SJCRH30 (cell line): ENCODE measurements around the gene GPC6. TPM values are rescaled to one million over a fixed set of nuclear protein-coding genes. Genes with fewer than 3 reads are reported as not detected.
"Not testable (repeated sequence)": the region's sequence is repeated elsewhere in the genome, so short reads cannot be mapped to it uniquely, and the experiment has no call there.

Source experiments
- DNase-seq, 2 experiments: peaks; one replicate each; pipeline ENCODE4 v3.0.0-alpha.2; 2015 to 2020
- H3K27ac ChIP-seq: fragments of 250-450 bp; sonication (Bioruptor Pico); 2 replicates; pipeline ENCODE4 v1.5.1; 2020; ENCODE audit warnings: mild to moderate bottlenecking, moderate library complexity
- H3K27me3 ChIP-seq: fragments of 250-450 bp; sonication (Bioruptor Pico); 2 replicates; pipeline ENCODE4 v1.5.1; 2020; ENCODE audit warnings: mild to moderate bottlenecking, moderate library complexity
- H3K36me3 ChIP-seq: fragments of 250-450 bp; sonication (Bioruptor Pico); 2 replicates; pipeline ENCODE4 v1.5.1; 2020; ENCODE audit warnings: mild to moderate bottlenecking, moderate library complexity
- H3K4me1 ChIP-seq: fragments of 250-450 bp; sonication (Bioruptor Pico); 2 replicates; pipeline ENCODE4 v1.5.1; 2020; ENCODE audit warnings: mild to moderate bottlenecking, moderate library complexity
- H3K4me3 ChIP-seq: fragments of 250-450 bp; sonication (Bioruptor Pico); 2 replicates; pipeline ENCODE4 v1.5.1; 2020; ENCODE audit warnings: mild to moderate bottlenecking, moderate library complexity
- H3K9me3 ChIP-seq: fragments of 250-450 bp; sonication (Bioruptor Pico); replicated peaks from 2 replicates; pipeline ENCODE4 v1.5.1; 2020; ENCODE audit warnings: mild to moderate bottlenecking, moderate library complexity
- total RNA-seq: library from RNA; depleted of rRNA; stranded (reverse); fragments of >200 nt; shearing (Covaris generic); gene quantifications from 2 replicates; pipeline ENCODE4 v1.2.3, GENCODE V29; 2014

The GPC6 gene
- total RNA-seq, 1 experiment from 2014 or later: 21.1 TPM

DNA sequence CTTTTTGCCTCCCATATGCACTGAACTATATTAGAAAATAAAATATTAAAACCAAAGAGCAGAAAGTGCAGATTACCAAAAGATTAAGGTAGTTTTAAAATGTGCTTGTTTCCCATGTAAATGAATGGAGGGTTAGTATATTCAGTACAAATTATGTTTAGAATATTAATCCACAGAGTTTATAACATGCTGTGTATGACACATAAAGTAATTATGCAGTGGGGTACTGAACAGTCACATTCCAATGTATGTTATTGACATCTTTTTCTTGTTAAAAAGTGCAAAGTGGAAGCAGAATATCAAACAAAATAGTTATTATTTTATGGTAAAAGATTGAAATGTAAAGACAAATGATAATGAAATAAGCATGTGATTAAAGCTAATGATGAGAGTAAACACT, 79.3 kb downstream of the GPC6 start:
- no peak for DNase-seq
- no peaks in the 10 kb centered on the region for H3K27me3 ChIP-seq
- H3K4me1 ChIP-seq: no peaks in the 10 kb centered on the region
- no peaks in the 10 kb centered on the region for H3K9me3 ChIP-seq
- no peak overlapping the region for H3K4me3 ChIP-seq
- H3K27ac ChIP-seq: no peak overlapping the region
- H3K36me3 ChIP-seq: no peaks in the 10 kb centered on the region

DNA sequence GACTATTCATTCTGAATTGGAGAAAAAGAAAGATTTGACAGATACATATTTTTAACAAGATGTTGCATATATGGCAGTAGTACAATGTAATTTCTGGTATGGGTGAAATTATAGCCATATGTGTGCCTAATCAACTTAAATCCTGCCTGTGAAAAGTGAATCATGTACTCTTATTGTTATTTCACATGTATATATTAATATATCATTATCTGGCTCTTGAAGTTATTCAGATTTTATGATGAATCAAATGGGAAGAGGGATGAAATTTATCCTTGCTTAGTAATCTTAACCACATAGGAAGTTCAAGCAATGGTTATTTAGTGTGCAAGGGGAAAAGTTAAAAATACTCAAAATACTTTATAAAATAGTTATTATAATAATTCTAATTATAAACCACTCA, 80.5 kb downstream of the GPC6 start:
- no peak for DNase-seq
- Histone ChIP-seq H3K36me3 (no peaks in the 10 kb centered on the region), H3K27me3 (no peaks in the 10 kb centered on the region), H3K4me1 (no peaks in the 10 kb centered on the region), H3K27ac (no peak overlapping the region), H3K4me3 (no peak overlapping the region), H3K9me3 (no peaks in the 10 kb centered on the region)

DNA sequence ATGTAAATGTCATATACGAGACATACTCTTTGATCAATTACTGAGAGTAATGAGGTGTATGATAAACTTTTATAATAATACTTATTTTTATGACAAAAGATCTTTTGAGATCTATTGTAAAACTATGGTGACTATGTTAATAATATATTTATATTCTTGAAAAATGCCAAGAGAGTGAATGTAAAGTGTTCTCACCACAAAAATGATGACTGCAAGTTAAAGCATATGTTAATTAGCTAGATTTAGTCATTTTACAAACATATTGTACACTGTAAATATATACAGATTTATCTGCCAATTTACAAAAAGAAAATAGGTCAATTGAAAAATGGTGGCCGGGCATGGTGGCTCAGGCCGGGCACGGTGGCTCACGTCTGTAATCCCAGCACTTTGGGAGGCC, 81.0 kb downstream of the GPC6 start:
- DNase-seq: no peak
- no peaks in the 10 kb centered on the region for H3K4me1 ChIP-seq
- no peaks in the 10 kb centered on the region for H3K36me3 ChIP-seq
- no peak overlapping the region for H3K4me3 ChIP-seq
- no peaks in the 10 kb centered on the region for H3K27me3 ChIP-seq
- no peaks in the 10 kb centered on the region for H3K9me3 ChIP-seq
- no peak overlapping the region for H3K27ac ChIP-seq

DNA sequence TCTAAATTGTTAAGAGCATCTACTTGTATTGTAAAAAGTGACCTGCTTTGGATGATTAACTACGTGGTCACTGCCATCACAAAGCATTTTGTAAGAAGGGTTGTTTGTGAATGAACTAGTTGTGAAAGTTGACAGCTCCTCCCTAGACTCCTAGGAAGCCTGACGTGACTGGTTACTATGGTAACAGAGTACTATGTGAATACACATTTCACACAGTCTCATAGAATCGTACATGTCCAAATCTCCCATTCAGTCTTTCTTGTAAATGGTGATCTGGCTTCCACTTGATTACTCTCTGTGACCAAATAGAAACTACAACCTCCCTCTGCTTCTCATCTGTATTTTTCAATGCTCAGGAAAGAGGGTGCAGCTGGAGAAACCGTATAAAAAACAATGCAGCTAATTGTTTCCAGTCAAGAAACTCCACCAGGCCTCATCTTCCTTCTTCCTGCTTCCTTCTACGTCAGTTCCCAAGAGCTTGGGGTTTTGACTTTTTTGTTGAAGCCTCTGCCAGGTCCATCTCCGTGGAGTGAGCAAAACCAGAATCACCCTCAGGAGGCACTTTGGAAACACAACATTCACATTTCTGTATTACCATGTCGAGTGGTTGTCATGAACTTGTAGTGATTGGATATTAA, 83.4 kb downstream of the GPC6 start:
- Histone ChIP-seq H3K4me3 (no peak overlapping the region), H3K27me3 (no peaks in the 10 kb centered on the region), H3K4me1 (no peaks in the 10 kb centered on the region), H3K36me3 (0 out of 2 replicates have a peak, but pooled peaks cover 2% of the 10 kb centered on the region), H3K27ac (no peak overlapping the region), H3K9me3 (no peaks in the 10 kb centered on the region)
- no peak for DNase-seq

DNA sequence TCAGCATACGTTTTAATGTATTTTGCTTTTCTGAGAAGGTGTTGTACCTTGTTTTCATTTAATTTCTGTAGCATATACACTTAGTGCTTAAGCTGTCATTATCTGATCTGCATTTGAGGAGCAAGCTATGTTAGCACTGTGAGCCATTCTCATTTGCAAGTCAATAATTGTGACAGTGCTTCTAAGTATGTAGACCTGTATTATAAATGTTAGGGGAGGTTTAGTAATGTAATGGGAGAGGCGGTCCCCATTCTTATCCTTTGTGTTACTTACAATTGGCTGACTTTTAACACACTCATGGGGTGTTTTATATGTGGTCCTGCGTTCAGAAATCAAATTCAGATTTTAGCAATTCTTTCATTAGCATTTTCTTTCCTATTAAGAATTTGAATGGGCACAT, 90.2 kb downstream of the GPC6 start:
- no peaks in the 10 kb centered on the region for H3K4me1 ChIP-seq
- H3K27me3 ChIP-seq: no peaks in the 10 kb centered on the region
- H3K27ac ChIP-seq: no peak overlapping the region
- 0 out of 2 replicates have a peak, but pooled peaks cover 2% of the 10 kb centered on the region for H3K36me3 ChIP-seq
- H3K9me3 ChIP-seq: no peaks in the 10 kb centered on the region
- no peak overlapping the region for H3K4me3 ChIP-seq
- no peak for DNase-seq

DNA sequence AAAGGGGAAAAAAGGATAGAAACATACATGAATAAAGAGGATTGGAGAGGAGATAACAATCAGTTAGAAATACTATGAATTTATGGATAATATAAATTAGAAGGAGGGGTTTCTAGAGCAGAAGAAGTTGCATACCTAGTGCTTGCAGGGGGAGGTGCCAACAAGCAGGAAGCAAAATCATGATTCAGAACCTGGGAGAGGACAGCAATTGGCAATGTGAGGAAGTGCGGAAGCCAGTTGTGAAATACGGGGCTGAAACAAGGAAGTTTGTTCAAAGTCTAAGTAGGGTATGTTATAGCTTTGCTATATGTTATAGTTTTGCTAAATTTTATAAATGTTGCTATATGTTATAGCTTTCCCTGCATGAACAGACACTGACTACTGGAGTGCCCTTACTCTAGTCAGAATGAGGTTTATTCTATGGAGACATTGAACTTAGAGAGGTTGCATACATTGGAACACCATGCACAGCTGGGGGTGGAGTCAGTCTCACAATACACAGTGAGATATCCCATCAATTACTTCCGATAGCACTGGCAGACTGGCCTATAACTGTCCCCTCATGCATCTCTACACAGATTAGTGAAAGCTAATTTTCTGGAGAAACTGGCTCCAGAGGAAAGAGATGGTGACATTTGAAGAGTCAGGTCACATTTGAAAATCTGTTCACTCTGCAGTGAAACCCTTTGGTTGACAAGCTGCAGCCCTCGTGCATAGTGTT, 92.1 kb downstream of the GPC6 start:
- no peaks in the 10 kb centered on the region for H3K27me3 ChIP-seq
- H3K4me1 ChIP-seq: no peaks in the 10 kb centered on the region
- DNase-seq: no peak
- H3K36me3 ChIP-seq: 0 out of 2 replicates have a peak, but pooled peaks cover 2% of the 10 kb centered on the region
- H3K9me3 ChIP-seq: no peaks in the 10 kb centered on the region
- no peak overlapping the region for H3K4me3 ChIP-seq
- no peak overlapping the region for H3K27ac ChIP-seq

DNA sequence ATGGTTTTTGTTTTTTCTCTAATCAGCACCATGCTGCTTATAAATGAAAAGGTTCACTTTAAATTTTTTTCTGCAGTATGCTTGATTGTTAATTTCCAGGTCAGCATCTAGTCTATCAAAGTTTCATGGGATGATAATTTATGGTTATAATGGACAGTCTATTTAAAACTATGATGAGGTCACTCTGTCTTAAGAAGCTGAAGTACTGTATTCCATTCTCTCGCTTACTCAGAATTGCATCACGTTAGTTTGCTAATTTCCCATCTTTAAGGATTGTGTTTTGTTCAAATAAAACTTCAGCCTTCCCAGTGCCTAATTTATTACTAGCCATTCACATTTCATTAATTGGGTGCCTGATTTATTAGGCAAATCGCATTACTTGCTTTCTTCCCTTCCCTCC, 94.3 kb downstream of the GPC6 start:
- no peaks in the 10 kb centered on the region for H3K4me1 ChIP-seq
- no peaks in the 10 kb centered on the region for H3K27me3 ChIP-seq
- no peaks in the 10 kb centered on the region for H3K36me3 ChIP-seq
- H3K9me3 ChIP-seq: no peaks in the 10 kb centered on the region
- H3K27ac ChIP-seq: no peak overlapping the region
- DNase-seq: no peak
- no peak overlapping the region for H3K4me3 ChIP-seq

DNA sequence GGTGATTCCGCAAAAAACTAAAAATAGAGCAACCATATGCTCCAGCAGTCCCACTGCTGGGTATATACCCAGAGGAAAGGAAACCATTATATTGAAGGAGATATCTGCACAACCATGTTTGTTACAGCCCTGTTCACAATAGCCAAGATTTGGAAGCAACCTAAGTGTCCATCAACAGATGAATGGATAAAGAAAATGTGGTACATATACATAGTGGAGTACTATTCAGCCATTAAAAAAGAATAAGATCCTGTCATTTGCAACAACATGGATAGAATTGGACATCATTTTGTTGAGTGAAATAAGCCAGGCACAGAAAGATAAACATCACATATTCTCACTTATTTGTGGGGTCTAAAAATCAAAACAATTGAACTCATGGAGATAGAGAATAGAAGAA, 97.3 kb downstream of the GPC6 start:
- DNase-seq, H3K4me3 ChIP-seq, H3K36me3 ChIP-seq, H3K27ac ChIP-seq, H3K9me3 ChIP-seq, H3K27me3 ChIP-seq, H3K4me1 ChIP-seq: not testable (repeated sequence)

DNA sequence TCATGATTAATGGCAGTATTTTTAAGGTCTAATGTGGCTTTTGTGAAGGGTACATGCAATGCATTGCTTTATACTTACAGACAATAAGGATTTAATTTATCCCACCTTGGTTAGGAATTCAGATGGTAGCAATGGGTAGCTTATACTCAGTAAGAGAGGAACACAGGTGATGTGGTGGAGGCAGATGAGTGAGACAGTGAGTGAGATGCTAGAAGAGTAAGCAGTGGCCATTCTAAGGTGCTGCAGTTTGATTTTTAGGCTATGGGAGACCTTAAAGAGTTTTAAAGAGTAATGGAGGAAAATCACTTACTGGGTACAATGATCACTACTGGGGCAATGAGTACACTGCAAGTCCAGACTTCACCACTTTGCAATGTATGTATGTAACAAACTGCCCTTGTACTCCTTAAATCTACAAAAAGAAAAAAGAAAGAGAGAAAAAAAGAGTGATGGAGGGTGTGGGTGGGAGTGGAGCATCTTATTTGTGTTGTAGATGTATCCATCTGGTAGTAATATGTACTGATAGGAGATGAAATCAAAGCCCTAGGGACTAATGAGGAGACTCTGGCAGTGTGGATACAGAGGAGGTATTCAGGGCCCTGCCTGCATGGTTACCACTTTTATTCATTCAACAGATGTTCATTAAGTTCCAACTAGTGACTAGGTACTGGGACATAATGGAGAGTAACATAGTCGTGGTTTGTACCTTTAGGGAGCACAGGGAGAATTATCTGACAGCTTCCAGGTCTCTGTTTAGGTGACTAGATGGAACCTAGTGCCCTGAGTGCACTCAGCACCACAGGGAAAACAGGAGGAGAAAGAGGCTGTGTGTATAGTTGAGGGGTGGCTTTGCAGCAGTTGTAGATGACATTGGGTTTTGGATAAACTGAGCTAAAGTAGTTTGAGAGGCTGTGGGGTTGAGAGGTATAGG, 99.0 kb downstream of the GPC6 start:
- no peak for DNase-seq
- no peak overlapping the region for H3K27ac ChIP-seq

DNA sequence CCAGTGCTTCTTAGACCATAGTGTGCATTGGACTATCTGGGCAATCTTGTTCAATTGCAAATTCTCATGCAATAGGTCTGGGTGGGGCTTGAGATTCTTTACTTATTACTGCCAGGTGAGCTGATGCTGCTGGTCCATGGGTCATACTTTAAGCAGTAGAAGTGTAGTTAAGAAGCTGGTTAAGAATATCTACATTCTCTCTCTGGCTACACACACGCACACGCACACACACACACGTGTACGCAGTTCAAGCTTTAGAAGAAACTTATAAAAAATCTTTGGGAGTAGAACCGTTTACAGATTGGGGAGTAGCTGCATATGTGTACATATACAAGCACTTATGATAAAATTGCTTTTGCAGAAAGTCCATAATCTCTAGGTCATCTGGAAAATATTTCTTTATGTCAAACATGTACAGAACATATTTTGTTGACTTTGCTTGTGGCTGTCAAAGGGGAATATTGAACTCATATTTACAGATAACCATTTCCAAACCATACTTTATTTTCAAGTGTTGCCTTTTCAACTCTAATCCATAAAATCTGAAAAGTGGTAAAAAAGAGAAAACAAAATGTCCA, 99.7 kb downstream of the GPC6 start:
- Histone ChIP-seq H3K36me3 (no peaks in the 10 kb centered on the region), H3K27ac (no peak overlapping the region), H3K27me3 (no peaks in the 10 kb centered on the region), H3K4me3 (no peak overlapping the region), H3K9me3 (no peaks in the 10 kb centered on the region), H3K4me1 (no peaks in the 10 kb centered on the region)
- no peak for DNase-seq

More for the DNA sequence above, 99.0 kb downstream of the GPC6 start:
- Histone ChIP-seq H3K4me3 (no peak overlapping the region), H3K36me3 (no peaks in the 10 kb centered on the region), H3K4me1 (no peaks in the 10 kb centered on the region), H3K9me3 (no peaks in the 10 kb centered on the region), H3K27me3 (no peaks in the 10 kb centered on the region)

DNA sequence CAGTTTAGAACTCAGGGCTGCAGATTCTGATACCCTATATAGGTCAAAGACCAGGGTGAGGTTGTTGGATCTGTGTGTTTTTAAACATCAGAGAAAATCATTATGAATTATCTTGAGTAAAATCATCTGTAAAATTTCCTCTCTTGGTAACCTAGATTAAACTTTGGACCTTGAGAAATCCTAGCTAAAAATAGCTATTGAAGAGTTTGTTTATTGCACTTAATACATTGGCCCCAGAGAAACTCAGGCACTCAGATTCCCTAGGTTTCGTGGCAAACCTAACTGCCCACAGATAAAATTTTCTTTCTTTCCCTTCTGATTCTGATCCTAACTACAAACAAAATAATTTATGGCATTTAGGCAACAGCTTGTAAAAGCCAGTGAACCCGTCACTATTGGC, 102.3 kb downstream of the GPC6 start:
- no peaks in the 10 kb centered on the region for H3K9me3 ChIP-seq
- no peaks in the 10 kb centered on the region for H3K27me3 ChIP-seq
- no peak for DNase-seq
- no peak overlapping the region for H3K27ac ChIP-seq
- no peaks in the 10 kb centered on the region for H3K4me1 ChIP-seq
- H3K36me3 ChIP-seq: no peaks in the 10 kb centered on the region
- H3K4me3 ChIP-seq: no peak overlapping the region

DNA sequence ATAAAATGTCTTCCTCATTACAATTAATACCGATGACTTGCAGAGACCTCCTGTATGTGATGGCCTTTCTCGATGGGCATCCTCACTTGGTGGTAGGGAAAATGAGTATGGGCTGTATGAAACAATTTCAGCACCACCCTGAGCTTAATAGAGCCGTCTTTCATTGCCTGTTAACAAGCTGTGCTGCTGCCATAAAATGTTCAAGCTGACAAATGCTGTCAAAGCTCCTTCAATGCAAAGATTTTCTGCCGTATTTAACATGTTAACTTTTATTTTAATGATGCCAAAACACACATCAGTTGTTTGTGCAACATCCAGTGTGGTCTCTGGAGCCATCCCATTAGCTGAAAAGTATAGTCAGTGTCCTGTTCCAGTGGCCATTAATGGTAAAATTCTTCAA, 110.1 kb downstream of the GPC6 start:
- H3K9me3 ChIP-seq: no peaks in the 10 kb centered on the region

DNA sequence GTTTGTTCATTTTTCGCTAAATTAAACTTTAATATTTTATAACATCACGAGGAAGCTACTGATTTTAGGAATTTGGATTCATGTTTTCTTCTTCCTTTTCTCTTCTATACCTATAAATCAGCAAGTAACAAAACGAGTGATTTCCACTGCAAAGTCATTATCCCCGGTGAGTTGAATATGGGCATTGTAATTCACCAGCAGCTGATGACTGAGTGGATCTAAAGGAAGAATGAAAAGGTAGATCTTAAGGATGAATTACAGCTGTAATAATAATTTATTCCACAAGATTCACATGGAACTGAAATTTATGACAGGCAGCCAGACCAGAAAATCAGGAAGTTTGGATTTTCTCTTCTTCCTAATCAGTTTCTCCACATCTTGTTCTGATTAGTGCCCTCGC, 111.4 kb downstream of the GPC6 start:
- Histone ChIP-seq H3K27ac (no peak overlapping the region), H3K36me3 (no peaks in the 10 kb centered on the region), H3K27me3 (no peaks in the 10 kb centered on the region), H3K4me3 (no peak overlapping the region), H3K9me3 (no peaks in the 10 kb centered on the region), H3K4me1 (no peaks in the 10 kb centered on the region)
- DNase-seq: no peak

More for the DNA sequence above, 110.1 kb downstream of the GPC6 start:
- Histone ChIP-seq H3K4me1 (no peaks in the 10 kb centered on the region), H3K27me3 (no peaks in the 10 kb centered on the region), H3K36me3 (no peaks in the 10 kb centered on the region), H3K27ac (no peak overlapping the region), H3K4me3 (no peak overlapping the region)
- DNase-seq: no peak

DNA sequence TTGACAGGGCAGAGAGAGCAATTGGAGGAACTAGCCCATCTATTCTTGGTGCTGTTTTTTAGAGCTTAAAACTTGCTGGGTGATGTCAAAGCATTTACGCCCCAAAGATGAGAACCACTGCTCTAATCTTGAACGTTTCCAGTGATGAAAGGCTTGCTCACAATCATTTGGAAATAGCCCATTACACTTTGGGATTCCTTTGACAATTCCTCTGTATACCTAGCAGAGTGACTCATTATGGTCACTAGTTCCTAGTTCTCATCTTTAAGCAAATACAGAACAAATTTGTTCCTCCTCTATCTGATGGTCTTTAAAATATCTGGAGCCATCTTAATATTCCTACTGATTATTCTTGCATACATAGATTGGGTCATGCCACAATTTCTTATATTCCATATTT, 112.3 kb downstream of the GPC6 start:
- Histone ChIP-seq H3K27me3 (no peaks in the 10 kb centered on the region), H3K9me3 (no peaks in the 10 kb centered on the region), H3K36me3 (no peaks in the 10 kb centered on the region), H3K4me3 (no peak overlapping the region), H3K27ac (no peak overlapping the region), H3K4me1 (no peaks in the 10 kb centered on the region)
- no peak for DNase-seq

DNA sequence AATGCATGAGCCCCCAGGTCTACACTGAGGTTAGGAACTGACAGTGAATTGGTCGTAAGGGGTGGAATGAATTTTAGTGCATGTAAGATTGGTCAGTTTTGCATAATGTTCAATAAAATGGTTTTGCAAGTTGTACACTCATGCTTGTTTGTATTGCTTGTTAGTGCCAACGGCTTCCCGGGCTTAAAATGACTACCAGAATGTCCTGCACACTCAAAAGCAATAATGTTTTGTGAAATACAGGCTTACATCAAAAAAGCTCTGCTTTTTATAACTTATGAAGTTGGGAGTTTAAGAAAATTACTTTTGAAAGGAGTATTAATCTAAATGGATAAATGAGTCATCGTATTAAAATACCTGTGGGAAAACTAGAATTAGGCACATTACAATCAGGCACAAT, 112.9 kb downstream of the GPC6 start:
- Histone ChIP-seq H3K36me3 (no peaks in the 10 kb centered on the region), H3K4me1 (no peaks in the 10 kb centered on the region), H3K4me3 (no peak overlapping the region), H3K27me3 (no peaks in the 10 kb centered on the region), H3K27ac (no peak overlapping the region), H3K9me3 (no peaks in the 10 kb centered on the region)
- no peak for DNase-seq
